Kidney (tissue), 14 donors: Measurements from ENCODE around the gene PARK7. TPM values are rescaled to one million over a fixed set of nuclear protein-coding genes. Genes with fewer than 3 reads are reported as not detected.

Experiments used
- DNase-seq, 5 donors: peaks; one replicate each; pipeline ENCODE4 v3.0.0-alpha.2; 2013 to 2020
- FAIRE-seq: peaks from 2 replicates; lab custom pipeline; 2012; peaks lifted over from hg19 to GRCh38; lab: Jason Lieb, UNC
- H3K27ac ChIP-seq, 2 donors: one replicate each; pipeline ENCODE4 v1.7.0; 2013; ENCODE audit warnings: low read depth in 2 of 2, low read length in 2 of 2, inconsistent platforms in 1 of 2
- H3K27me3 ChIP-seq: one replicate; pipeline ENCODE4 v1.7.1; 2013; ENCODE audit warnings: low read length, inconsistent platforms; ENCODE audit not compliant: control insufficient read depth, insufficient read depth
- H3K36me3 ChIP-seq, 3 donors: one replicate each; pipeline versions ENCODE4 v1.7.0 to v1.7.1; 2013; ENCODE audit warnings: low read length in 3 of 3, control low read depth in 1 of 3, inconsistent platforms in 1 of 3; ENCODE audit not compliant: insufficient read depth in 3 of 3, control insufficient read depth in 2 of 3
- H3K4me1 ChIP-seq, 3 donors: one replicate each; pipeline versions ENCODE4 v1.7.0 to v1.7.1; 2013; ENCODE audit warnings: low read length in 3 of 3, inconsistent platforms in 1 of 3, low read depth in 1 of 3; ENCODE audit not compliant: control insufficient read depth in 2 of 3, insufficient read depth in 2 of 3
- H3K4me3 ChIP-seq, 3 donors: one replicate each; pipeline versions ENCODE4 v1.7.0 to v1.8.1; 2013; ENCODE audit warnings: low read length in 3 of 3, control low read depth in 1 of 3, inconsistent platforms in 1 of 3
- H3K9ac ChIP-seq, 3 donors: one replicate each; pipeline versions ENCODE4 v1.7.0 to v1.7.1; 2013; ENCODE audit warnings: low read length in 3 of 3, control low read depth in 1 of 3, inconsistent platforms in 1 of 3
- H3K9me3 ChIP-seq, 3 donors: one replicate each; pipeline versions ENCODE4 v1.7.0 to v1.7.1; 2013; ENCODE audit warnings: low read length in 3 of 3, control low read depth in 1 of 3, inconsistent platforms in 1 of 3; ENCODE audit not compliant: control insufficient read depth in 2 of 3, insufficient read depth in 1 of 3
- CTCF ChIP-seq: IDR thresholded peaks from 3 replicates; pipeline ENCODE4 v1.5.1; 2012; ENCODE audit warnings: mild to moderate bottlenecking, moderate library complexity, borderline replicate concordance; ENCODE audit not compliant: insufficient read depth; ENCODE audit errors: extremely low read depth
- intact Hi-C: fragments of 100-400 bp; cut with DNase I; formaldehyde crosslinking; loops from one replicate; pipeline ENCODE4 v1.11.1; 2022
- polyA plus RNA-seq: library from polyadenylated mRNA; stranded (reverse); fragments of 350-450 nt; fragmentation: Illumina TruSeq; extraction: RNeasy Lipid Tissue Mini Kit (QIAGEN cat#74804); gene quantifications from one replicate; pipeline ENCODE4 v1.2.3, GENCODE V29; 2014; ENCODE audit warnings: low read depth, low replicate concordance; ENCODE audit not compliant: insufficient read depth
- total RNA-seq: library from RNA; stranded (reverse); fragmentation: NEBNext Ultra II Directional; extraction: Animal tissue kit (Norgen Biotek cat#: 25700); gene quantifications from one replicate; pipeline ENCODE4 v1.2.1, GENCODE V29; 2021
- donor health status: control.
- donor health status: control.
- donor health status: control.
- donor health status: control.
- donor health status: control.
- donor health status: DM: yes; HTN: yes; CAD: no.
- donor health status: Normal renal cell carcinoma (clear cell type).

Gene PARK7
- total and polyA plus RNA-seq, 2 donors from 2014 or later: 239 to 481 TPM

GRCh38 chr1:7993593-7994479, 32.3 kb downstream of the PARK7 start:
- peaks cover 0 to 3% (median 0%) of the 10 kb centered on the region in 3 donors for H3K36me3 ChIP-seq
- H3K4me1 ChIP-seq: no peaks in the 10 kb centered on the region
- H3K9ac ChIP-seq: no peak overlapping the region
- no peak for TF ChIP-seq CTCF
- no peaks in the 10 kb centered on the region for H3K9me3 ChIP-seq
- H3K27ac ChIP-seq: no peak overlapping the region
- FAIRE-seq (no peak), DNase-seq (no peak)
- intact Hi-C loops: no loop called here
- H3K4me3 ChIP-seq: no peak overlapping the region
- no peaks in the 10 kb centered on the region for H3K27me3 ChIP-seq

GRCh38 chr1:7994827-7995226, 33.3 kb downstream of the PARK7 start:
- DNase-seq (no peak), FAIRE-seq (no peak)
- Histone ChIP-seq H3K27me3 (no peaks in the 10 kb centered on the region), H3K27ac (no peak overlapping the region), H3K36me3 (peaks cover 0 to 3% (median 0%) of the 10 kb centered on the region in 3 donors), H3K9ac (no peak overlapping the region), H3K4me1 (no peaks in the 10 kb centered on the region), H3K9me3 (no peaks in the 10 kb centered on the region), H3K4me3 (no peak overlapping the region)
- intact Hi-C loops: no loop called here
- TF ChIP-seq CTCF: no peak

GRCh38 chr1:7995437-7995836, 33.9 kb downstream of the PARK7 start:
- H3K9ac ChIP-seq: no peak overlapping the region
- no peak overlapping the region for H3K4me3 ChIP-seq
- H3K9me3 ChIP-seq: no peaks in the 10 kb centered on the region
- no peaks in the 10 kb centered on the region for H3K36me3 ChIP-seq
- H3K27ac ChIP-seq: no peak overlapping the region
- no peak for TF ChIP-seq CTCF
- no peaks in the 10 kb centered on the region for H3K4me1 ChIP-seq
- no peak for FAIRE-seq
- intact Hi-C loops: no loop called here
- H3K27me3 ChIP-seq: no peaks in the 10 kb centered on the region
- no peak for DNase-seq
